GM12874 (cell line): Measurements from ENCODE around the gene HOXA3.

ENCODE experiments used
- CTCF ChIP-seq: IDR thresholded peaks from 2 replicates; pipeline ENCODE4 v1.5.1; 2011; ENCODE audit warnings: low read depth, mild to moderate bottlenecking, control low read depth, low read length, moderate library complexity; ENCODE audit not compliant: insufficient read depth

The HOXA3 gene

GRCh38 chr7:27160145-27160545 lies 7.8 kb upstream of the HOXA3 start:
- no peak for TF ChIP-seq CTCF

GRCh38 chr7:27159266-27160144 lies 7.1 kb upstream of the HOXA3 start:
- TF ChIP-seq CTCF = no peak

- TF ChIP-seq CTCF = no peak
Observed at GRCh38 chr7:27158436-27159265, 6.3 kb upstream of the HOXA3 start.

GRCh38 chr7:27157702-27158431 lies 5.5 kb upstream of the HOXA3 start:
- no peak for TF ChIP-seq CTCF

- TF ChIP-seq CTCF = no peak
Observed at GRCh38 chr7:27156916-27157701, 4.7 kb upstream of the HOXA3 start.

- TF ChIP-seq CTCF = no peak
Observed at GRCh38 chr7:27156508-27156898, 4.1 kb upstream of the HOXA3 start, which contains the start of gene HOXA7. TSS of gene HOXA7 (minus strand) at chr7:27156675. CDS start at chr7:27156545, 130 bp downstream.
